Stimulated activated CD8-positive, alpha-beta memory T cell treated with anti-CD3 and anti-CD28 coated beads, Interleukin-2, amount 100 ng/mL, for 48 hours (primary cell): ENCODE data around the gene GALNT7.
"Not testable (repeated sequence)": the region's sequence is repeated elsewhere in the genome, so short reads cannot be mapped to it uniquely, and the experiment has no call there.

Source experiments
- DNase-seq, 2 donors: peaks; one replicate each; pipeline ENCODE4 v3.0.0-alpha.2; 2020; ENCODE audit warnings: low read depth in 2 of 2

GALNT7 gene

DNA sequence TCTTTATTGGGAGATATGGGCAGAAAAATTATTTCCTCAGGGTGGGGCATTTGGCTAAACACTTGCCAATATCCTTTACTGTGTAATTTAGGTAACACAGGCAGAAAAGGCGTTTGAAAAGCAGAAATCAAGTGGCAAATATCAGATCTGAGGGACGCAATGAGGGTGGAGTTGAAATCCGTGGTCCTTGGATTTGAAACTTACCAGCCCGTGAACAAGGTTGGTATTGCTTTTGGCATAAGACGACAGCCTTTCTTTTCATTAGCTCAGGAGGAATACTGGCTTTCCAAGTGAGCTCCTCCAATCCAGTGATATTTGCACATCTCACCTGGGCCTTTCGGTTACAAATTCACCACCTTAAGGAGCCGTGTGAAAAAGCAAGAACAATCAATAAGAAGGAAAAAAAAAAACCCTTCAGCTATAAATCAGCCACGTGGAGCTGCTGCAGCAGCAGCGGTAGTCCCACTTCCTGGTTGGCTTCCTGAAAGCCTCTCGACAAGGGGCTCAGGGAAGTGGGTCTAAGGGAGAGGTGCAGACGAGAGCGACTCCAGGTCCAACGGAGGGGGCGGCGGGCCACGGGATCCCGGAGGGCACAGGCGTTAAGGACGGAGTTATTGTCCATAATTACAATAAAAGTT lies 734 bp upstream of the GALNT7 start:
- DNase-seq: no peak

GRCh38 chr4:173169178-173169427 lies 492 bp downstream of the GALNT7 start:
- DNase-seq: no peak

GRCh38 chr4:173169428-173170181 lies 994 bp downstream of the GALNT7 start:
- peak; percentile 25 to 48 for DNase-seq

- DNase-seq: peak in 1 of 2 donors; percentile 8
Measured at GRCh38 chr4:173170182-173170778, 1.7 kb downstream of the GALNT7 start.

- no peak for DNase-seq
Measured at GRCh38 chr4:173171098-173171497, 2.5 kb downstream of the GALNT7 start.

DNA sequence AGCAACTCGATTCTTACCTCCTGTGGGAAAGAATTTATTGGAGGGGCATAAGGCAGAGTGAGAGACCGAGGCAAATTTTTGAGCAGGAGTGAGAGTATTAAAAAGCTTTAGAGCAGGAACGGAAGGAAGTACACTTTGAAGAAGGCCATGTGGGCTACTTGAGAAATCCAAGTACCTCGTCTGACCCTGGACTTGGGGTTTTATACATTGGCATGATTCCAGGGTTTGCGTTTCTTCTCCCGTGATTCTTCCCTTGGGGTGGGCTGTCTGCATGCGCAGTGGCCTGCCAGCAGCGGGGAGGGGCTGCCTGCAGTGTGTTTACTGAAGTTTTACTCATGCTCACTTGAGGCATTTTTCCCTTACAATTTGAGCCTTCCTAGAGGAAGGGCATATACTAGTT lies 3.4 kb downstream of the GALNT7 start:
- no peak for DNase-seq

DNA sequence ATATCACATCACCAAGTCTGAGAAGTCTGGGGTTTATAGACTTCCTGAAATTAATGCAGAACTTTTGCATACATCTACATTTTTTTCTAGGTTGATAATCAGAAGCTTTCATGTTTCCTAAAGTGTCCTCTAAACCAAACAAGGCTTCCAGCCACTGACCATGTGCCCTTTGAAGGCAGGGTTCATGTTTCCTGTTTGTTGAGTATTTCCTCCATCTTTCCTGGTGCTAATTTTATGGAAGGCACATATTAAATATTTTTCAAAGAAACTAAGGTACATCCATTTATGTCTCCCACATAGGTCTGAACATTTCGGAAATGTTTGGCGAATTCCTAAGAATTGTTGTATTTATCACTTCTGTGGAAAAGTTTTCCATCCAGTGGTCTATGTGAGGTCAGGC lies 5.6 kb downstream of the GALNT7 start:
- DNase-seq: no peak

DNA sequence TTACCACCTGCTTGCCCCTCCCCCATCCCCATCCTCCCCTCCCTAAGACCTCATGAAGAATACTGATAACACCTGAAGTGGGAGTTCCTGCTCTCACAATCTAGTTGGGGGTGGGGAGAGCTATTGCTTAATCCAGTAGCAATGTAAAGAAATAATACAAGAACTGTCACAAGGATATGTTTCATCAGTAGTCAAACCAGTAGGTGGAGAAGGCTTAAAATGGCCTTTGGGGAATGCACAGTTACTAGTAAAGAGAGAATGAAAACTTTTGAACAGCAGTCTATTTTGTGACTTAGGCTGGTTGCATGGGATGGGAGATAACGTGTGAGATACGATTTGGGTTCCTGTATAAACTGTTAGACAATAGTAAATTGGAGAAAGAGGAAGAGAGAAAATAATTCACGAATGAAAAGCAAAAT lies 6.0 kb downstream of the GALNT7 start:
- DNase-seq: no peak

DNA sequence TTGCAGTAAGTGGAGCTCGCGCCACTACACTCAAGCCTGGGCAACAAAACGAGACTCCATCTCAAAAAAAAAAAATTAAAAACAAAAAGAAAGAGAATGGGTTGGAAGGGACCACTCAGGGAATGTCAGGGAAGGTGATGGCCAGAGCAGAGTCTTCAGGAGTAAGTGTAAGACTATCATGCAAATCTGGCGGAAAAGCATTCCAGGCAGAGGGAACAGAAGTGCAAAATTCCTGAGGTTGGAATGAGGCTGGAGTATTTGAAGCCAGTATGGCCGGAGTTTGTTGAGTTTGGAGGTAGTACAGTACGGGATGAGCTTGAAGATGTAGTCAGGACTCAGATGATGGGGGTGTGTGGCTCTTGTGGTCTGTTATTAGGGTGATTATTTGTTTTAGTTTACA lies 7.4 kb downstream of the GALNT7 start:
- DNase-seq: no peak

- no peak for DNase-seq
Measured at GRCh38 chr4:173177232-173177631, 8.6 kb downstream of the GALNT7 start.

DNA sequence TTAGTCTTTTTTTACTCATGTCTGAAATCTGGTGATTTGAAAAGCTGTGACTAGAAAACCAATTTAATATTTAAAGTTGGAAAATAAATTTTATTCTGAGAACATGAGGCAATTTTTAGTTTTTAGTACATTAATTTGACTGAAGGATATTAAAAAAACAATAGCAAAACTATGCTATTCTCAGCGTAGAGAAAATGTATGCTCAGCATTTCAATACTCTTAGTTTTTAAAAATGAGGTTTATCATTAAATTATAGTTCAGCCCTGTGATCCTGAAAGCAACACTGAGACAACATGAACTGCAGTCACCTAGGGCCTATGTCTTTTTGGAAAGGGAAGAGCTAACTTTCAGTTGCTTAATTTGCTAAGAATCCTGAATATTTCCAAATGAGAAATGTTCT lies 9.5 kb downstream of the GALNT7 start:
- DNase-seq: no peak

DNA sequence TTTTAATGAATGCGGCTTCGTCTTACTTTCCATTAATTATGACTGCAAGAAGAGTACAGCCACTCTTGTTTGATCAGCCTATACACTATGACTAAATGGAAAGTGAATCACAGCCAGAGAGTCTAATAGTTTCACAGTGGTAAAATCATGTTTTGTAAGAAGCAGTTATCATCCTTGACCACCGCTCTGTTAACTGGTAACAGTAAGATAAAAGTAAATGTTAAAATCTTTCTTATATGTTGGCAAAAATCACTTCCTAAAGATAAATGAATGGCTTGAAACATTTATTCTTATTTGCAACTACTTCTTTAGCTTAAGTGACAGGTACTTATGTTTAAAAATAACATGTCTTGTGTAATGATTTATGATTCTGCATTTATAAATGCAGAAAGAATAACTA lies 13.2 kb downstream of the GALNT7 start:
- no peak for DNase-seq

DNA sequence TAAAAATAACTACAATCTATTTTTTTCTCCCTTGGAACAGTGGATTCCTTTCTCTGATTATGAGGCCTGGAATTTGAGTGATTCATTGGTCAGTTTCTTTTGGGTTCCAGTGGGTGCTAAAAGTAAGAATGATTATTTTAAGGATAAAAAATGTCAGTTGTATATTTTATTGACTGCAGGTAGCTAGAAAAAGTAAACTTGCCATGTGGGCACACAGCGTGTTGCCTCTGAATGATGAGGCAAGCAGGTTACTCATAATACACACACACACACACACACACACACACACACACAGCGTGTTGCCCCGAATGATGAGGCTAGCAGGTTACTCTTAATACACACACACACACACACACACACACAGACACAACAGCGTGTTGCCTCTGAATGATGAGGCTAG lies 13.8 kb downstream of the GALNT7 start:
- no peak for DNase-seq

DNA sequence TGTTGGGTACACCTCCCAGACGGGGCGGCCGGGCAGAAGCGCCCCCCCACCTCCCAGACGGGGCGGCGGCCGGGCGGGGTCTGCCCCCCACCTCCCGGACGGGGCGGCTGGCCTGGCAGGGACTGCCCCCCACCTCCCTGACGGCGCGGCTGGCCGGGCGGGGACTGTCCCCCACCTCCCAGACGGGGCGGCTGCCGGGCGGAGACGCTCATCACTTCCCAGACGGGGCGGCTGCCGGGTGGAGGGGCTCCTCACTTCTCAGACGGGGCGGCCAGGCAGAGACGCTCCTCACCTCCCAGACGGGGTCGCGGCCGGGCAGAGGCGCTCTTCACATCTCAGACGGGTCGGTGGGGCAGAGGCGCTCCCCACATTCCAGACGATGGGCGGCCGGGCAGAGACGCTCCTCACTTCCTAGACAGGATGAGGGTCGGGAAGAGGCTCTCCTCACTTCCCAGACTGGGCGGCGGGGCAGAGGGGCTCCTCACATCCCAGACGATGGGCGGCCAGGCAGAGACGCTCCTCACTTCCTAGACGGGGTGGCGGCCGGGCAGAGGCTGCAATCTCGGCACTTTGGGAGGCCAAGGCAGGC lies 15.1 kb downstream of the GALNT7 start:
- DNase-seq: not testable (repeated sequence)

GRCh38 chr4:173185847-173186510 lies 17.4 kb downstream of the GALNT7 start:
- DNase-seq: no peak

- no peak for DNase-seq
Measured at GRCh38 chr4:173187732-173188131, 19.1 kb downstream of the GALNT7 start.

GRCh38 chr4:173188648-173189047 lies 20.0 kb downstream of the GALNT7 start:
- no peak for DNase-seq

DNA sequence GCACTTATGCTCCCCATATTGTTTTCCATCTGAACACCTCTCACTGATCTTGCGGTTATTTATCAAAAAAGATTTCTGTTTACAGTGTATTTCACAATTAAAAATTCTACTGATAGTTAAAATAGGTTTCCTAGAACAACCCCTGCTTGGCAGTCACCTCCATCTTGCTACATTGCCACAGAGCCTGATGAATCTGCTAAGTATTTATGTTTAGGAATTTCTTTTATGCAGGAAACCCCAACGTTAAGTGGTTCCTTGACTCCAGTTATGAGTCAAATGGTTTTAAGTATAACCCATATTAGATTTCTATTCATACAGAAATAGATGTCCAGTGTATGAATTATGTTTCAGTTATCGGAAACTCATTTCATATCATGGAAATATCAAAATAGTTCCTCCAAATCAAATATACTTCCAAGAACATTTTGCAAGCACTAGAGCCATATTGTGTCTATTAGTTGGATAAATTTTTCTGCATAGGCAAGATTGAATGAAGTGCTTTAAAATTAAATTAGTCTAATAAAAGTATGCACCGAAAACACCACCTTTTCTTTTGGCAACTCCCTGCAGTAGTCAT lies 20.6 kb downstream of the GALNT7 start:
- DNase-seq: no peak

DNA sequence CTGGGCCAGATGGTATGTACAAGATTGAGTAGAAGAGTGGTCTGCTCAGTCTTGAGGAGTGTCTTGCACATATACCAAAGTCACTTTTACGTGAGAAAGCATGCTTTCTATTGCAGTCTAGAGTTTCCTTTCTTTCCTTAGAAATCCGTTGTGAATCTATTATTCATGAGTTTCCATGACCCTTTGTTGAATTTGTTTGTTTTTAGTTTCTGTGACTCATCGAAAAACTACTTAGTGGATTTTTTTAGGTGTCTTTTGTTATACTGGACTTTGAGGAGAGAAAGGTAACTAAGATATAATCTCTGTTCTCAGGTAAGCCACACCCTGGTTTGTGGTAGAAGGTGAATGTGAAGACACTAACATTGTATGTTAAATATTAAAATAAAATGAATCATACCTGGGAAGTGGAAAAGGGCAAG lies 23.0 kb downstream of the GALNT7 start:
- DNase-seq: no peak

- no peak for DNase-seq
Measured at GRCh38 chr4:173192375-173193162, 24.0 kb downstream of the GALNT7 start.

GRCh38 chr4:173194157-173194556 lies 25.5 kb downstream of the GALNT7 start:
- no peak for DNase-seq
